Thoracic aorta (tissue), 2 donors: Measurements from ENCODE around the gene CCSAP. TPM values are rescaled to one million over a fixed set of nuclear protein-coding genes. Genes with fewer than 3 reads are reported as not detected.

Experiments used
- ATAC-seq: fragments of 150-250 bp; one replicate; pipeline ENCODE4 v1.8.0; 2017; ENCODE audit warnings: low read depth; ENCODE audit not compliant: insufficient number of reproducible peaks, low FRiP score
- DNase-seq: peaks from one replicate; pipeline ENCODE4 v3.0.0-alpha.2; 2020; ENCODE audit warnings: low spot score
- H3K27ac ChIP-seq, 2 donors: fragments of 200-600 bp; sonication (generic); 1 replicate in 1 of 2; 2 replicates in 1 of 2; pipeline ENCODE4 v1.5.1; 2016; ENCODE audit warnings: mild to moderate bottlenecking in 2 of 2, moderate library complexity in 2 of 2
- H3K27me3 ChIP-seq: fragments of 200-600 bp; sonication (generic); replicated peaks from 2 replicates; pipeline ENCODE4 v1.6.0; 2016; ENCODE audit warnings: mild to moderate bottlenecking; ENCODE audit not compliant: insufficient read depth
- H3K36me3 ChIP-seq: fragments of 200-600 bp; sonication (generic); one replicate; pipeline ENCODE4 v1.5.1; 2016
- H3K4me1 ChIP-seq, 2 donors: fragments of 200-600 bp; sonication (generic); 1 replicate in 1 of 2; 2 replicates in 1 of 2; pipeline versions ENCODE4 v1.5.1 to v1.6.0; 2016; ENCODE audit warnings: low read depth in 2 of 2, mild to moderate bottlenecking in 1 of 2; ENCODE audit not compliant: control insufficient read depth in 1 of 2
- H3K4me3 ChIP-seq: fragments of 200-600 bp; sonication (generic); 2 replicates; pipeline ENCODE4 v1.5.1; 2016; ENCODE audit warnings: mild to moderate bottlenecking
- H3K9me3 ChIP-seq: fragments of 200-600 bp; sonication (generic); 2 replicates; pipeline ENCODE4 v1.5.1; 2016
- total RNA-seq, 2 donors: library from RNA; depleted of rRNA; stranded (reverse); fragments of >200 nt; gene quantifications; one replicate each; pipeline versions ENCODE4 v1.1.0 to v1.2.3, GENCODE V29; 2016
- TF ChIP-seq, protein P1 (sequence below): fragments of 200-600 bp; sonication (generic); IDR thresholded peaks from one replicate; pipeline ENCODE4 v1.5.1; 2019; ENCODE audit warnings: antibody characterized with exemption

Gene CCSAP
- total RNA-seq, 2 donors from 2014 or later = 3.8 to 5.6 TPM

DNA sequence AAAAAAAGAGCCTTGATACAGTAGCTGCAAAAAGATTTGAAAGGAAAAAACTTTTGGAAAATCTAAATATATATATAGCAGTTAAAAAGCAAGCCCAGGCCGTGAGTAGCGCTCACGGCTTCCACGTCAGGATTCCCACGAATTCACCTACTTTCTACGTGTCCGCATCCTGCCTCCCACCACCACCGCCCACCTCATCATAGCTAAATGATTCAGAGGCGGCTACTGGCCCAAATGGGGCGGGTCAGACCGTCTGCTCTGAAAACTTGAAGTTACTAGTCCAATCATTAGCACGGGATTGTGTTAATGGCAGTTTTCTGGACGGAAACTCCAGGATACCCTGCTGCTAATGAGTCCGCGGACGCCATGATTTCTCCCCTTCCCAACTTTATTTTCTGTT lies 1.3 kb upstream of the CCSAP start:
- H3K27ac ChIP-seq = no peak overlapping the region
- DNase-seq (no peak), ATAC-seq (no peak)
- H3K4me1 ChIP-seq = peaks cover 4 to 9% of the 10 kb centered on the region in 2 donors
- TF ChIP-seq, protein P1, sequence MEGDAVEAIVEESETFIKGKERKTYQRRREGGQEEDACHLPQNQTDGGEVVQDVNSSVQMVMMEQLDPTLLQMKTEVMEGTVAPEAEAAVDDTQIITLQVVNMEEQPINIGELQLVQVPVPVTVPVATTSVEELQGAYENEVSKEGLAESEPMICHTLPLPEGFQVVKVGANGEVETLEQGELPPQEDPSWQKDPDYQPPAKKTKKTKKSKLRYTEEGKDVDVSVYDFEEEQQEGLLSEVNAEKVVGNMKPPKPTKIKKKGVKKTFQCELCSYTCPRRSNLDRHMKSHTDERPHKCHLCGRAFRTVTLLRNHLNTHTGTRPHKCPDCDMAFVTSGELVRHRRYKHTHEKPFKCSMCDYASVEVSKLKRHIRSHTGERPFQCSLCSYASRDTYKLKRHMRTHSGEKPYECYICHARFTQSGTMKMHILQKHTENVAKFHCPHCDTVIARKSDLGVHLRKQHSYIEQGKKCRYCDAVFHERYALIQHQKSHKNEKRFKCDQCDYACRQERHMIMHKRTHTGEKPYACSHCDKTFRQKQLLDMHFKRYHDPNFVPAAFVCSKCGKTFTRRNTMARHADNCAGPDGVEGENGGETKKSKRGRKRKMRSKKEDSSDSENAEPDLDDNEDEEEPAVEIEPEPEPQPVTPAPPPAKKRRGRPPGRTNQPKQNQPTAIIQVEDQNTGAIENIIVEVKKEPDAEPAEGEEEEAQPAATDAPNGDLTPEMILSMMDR = no peak
- peak overlapping the region; percentile 79 for H3K4me3 ChIP-seq
- H3K9me3 ChIP-seq = no peaks in the 10 kb centered on the region
- H3K27me3 ChIP-seq = no peaks in the 10 kb centered on the region
- no peaks in the 10 kb centered on the region for H3K36me3 ChIP-seq

DNA sequence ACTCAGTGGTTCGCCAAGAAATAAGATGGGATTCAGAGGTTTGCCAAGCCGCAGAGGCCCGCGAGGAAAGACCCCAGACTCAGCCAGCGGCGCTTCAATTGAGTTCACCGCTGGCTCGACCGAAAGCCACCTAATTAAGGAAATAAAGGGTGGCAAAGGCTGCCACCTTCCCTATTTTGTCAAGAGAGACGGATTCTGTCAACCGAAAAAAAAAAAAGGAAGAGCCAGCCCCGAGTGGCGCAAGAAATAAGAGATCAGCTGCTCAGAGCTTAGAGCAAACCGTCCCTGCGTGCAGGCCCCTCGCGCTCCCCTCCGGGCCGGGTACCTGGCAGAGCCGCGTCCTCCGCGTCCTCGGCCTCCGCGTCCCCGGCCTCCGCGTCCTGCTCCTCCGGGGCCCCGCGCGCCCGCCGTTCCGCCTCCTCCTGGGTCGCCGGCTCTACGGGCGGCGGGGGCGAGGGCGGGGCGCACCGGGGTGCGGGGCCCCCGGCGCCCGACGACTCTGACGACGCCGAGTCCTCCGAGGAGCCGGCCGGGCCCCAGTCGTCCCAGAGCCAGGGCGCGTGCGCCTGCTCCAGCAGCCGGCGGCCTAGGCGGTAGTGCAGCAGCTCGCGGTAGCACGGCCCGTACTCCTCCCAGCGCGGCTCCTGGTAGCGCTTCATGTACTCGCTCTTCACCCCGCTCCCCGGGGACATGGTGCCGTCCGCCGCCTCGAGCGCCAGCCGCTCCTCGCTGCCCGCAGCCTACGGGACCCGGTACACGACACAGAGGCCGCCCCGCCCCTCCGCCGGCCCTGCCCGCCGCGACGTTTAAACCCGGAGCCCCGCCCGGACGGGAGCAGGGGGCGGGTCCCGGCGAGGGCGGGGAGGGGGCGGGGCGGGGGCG lies 832 bp downstream of the CCSAP start:
- Histone ChIP-seq H3K36me3 (no peaks in the 10 kb centered on the region), H3K4me3 (peak overlapping the region; percentile 79), H3K27ac (peak overlapping the region; percentile 65 to 78), H3K27me3 (no peaks in the 10 kb centered on the region), H3K4me1 (peaks cover 4 to 14% of the 10 kb centered on the region in 2 donors), H3K9me3 (no peaks in the 10 kb centered on the region)
- TF ChIP-seq, protein P1 = no peak
- peak; percentile 27 for DNase-seq
- ATAC-seq = peak; percentile 77

DNA sequence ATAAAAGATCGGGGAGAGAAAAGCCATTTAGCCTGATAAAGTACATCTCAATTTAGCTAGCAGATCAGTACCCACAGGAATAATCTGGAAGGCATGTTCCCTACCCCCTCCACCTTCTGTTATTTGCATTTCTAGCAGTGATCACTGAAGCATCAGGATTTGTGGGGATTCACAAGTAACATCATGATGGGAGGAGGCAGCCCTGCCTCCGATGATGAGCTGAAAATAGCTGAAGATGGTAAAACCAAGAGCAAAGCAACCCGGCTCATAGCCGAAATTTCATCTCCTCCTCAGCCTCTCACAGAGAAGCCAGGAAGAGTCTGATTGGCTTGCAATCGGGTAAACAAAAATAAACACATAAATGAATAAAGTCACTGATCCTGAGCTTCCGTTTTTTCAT lies 2.4 kb downstream of the CCSAP start:
- Histone ChIP-seq H3K4me3 (no peak overlapping the region), H3K27ac (no peak overlapping the region), H3K9me3 (no peaks in the 10 kb centered on the region), H3K27me3 (no peaks in the 10 kb centered on the region), H3K36me3 (no peaks in the 10 kb centered on the region), H3K4me1 (peaks cover 4 to 14% of the 10 kb centered on the region in 2 donors)
- DNase-seq (no peak), ATAC-seq (no peak)
- TF ChIP-seq, protein P1 = no peak

DNA sequence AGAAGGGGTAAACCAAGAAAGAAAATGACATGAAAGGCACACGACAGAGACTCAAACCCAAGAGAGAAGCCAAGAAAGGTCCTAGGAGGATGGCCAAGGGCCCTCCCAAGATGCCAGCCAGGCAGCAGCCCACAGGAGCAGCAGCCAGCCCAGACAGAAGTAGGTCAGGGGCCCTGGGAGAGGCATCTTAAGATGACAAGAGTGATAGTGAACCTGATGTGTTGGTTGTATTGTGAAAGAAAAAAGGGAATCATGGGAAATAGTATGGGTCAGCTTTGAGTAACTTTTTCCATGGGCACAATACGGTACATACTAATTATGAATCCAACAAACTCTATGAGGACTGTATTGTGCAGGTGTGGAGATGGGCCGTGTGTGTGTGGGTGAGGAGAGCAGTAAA lies 3.3 kb downstream of the CCSAP start:
- DNase-seq (no peak), ATAC-seq (no peak)
- TF ChIP-seq, protein P1 = no peak
- H3K4me3 ChIP-seq = no peak overlapping the region
- H3K9me3 ChIP-seq = no peaks in the 10 kb centered on the region
- no peaks in the 10 kb centered on the region for H3K27me3 ChIP-seq
- peaks cover 4 to 14% of the 10 kb centered on the region in 2 donors for H3K4me1 ChIP-seq
- no peaks in the 10 kb centered on the region for H3K36me3 ChIP-seq
- H3K27ac ChIP-seq = no peak overlapping the region

DNA sequence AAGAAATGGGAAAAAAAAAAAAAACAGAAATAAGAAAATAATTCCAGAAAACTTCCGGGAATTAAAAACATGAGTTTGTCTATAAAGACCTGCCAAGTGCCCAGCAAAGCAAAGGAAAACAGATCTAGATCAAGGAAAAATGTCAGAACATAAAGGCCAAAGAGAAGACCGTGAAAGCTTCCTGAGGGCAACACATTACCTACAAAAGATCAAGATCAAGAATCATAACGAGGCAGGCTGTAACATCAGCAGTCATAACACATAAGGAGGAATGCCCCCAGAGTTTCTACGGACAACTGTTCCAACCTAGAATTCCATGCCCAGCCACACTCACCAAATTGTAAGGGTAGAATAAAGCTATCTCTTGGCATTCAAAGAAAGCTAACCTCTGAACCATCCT lies 3.8 kb downstream of the CCSAP start:
- TF ChIP-seq, protein P1 = no peak
- no peak overlapping the region for H3K4me3 ChIP-seq
- H3K36me3 ChIP-seq = no peaks in the 10 kb centered on the region
- H3K27ac ChIP-seq = no peak overlapping the region
- no peaks in the 10 kb centered on the region for H3K27me3 ChIP-seq
- DNase-seq (no peak), ATAC-seq (no peak)
- H3K9me3 ChIP-seq = peaks cover under 1% of the 10 kb centered on the region
- peaks cover 4 to 14% of the 10 kb centered on the region in 2 donors for H3K4me1 ChIP-seq
